GM19328 (cell line): ENCODE data around the gene FAM168A.
"Not testable (repeated sequence)": the region's sequence is repeated elsewhere in the genome, so short reads cannot be mapped to it uniquely, and the experiment has no call there.

Experiments used
- ATAC-seq: cut with Tn5 transposase; IDR thresholded peaks from one replicate; pipeline ENCODE4 v1.9.1; 2021; ENCODE audit warnings: mild to moderate bottlenecking, moderate library complexity; ENCODE audit not compliant: unreplicated experiment

FAM168A gene

GRCh38 chr11:73596547-73596946 lies 1.4 kb downstream of the FAM168A start:
- no peak for ATAC-seq

- no peak for ATAC-seq
Observed at GRCh38 chr11:73592640-73593039, 5.3 kb downstream of the FAM168A start.

GRCh38 chr11:73591743-73592142 lies 6.2 kb downstream of the FAM168A start:
- no peak for ATAC-seq

GRCh38 chr11:73590991-73591390 lies 6.9 kb downstream of the FAM168A start:
- ATAC-seq = no peak

GRCh38 chr11:73586791-73587190 lies 11.1 kb downstream of the FAM168A start:
- no peak for ATAC-seq

- no peak for ATAC-seq
Observed at GRCh38 chr11:73585834-73586575, 11.9 kb downstream of the FAM168A start.

GRCh38 chr11:73584831-73585230 lies 13.1 kb downstream of the FAM168A start:
- no peak for ATAC-seq

- no peak for ATAC-seq
Observed at GRCh38 chr11:73582653-73583052, 15.3 kb downstream of the FAM168A start.

GRCh38 chr11:73580749-73581148 lies 17.2 kb downstream of the FAM168A start:
- not testable (repeated sequence) for ATAC-seq

- ATAC-seq = no peak
Observed at GRCh38 chr11:73579641-73580434, 18.1 kb downstream of the FAM168A start.

GRCh38 chr11:73578592-73579185 lies 19.2 kb downstream of the FAM168A start:
- no peak for ATAC-seq

- ATAC-seq = no peak
Observed at GRCh38 chr11:73577496-73577917, 20.4 kb downstream of the FAM168A start.

- ATAC-seq = no peak
Observed at GRCh38 chr11:73576185-73576614, 21.7 kb downstream of the FAM168A start.

GRCh38 chr11:73571982-73572381 lies 25.9 kb downstream of the FAM168A start:
- not testable (repeated sequence) for ATAC-seq

- no peak for ATAC-seq
Observed at GRCh38 chr11:73570415-73571114, 27.3 kb downstream of the FAM168A start.

GRCh38 chr11:73566977-73567755 lies 30.7 kb downstream of the FAM168A start:
- ATAC-seq = no peak

- no peak for ATAC-seq
Observed at GRCh38 chr11:73566422-73566821, 31.5 kb downstream of the FAM168A start.

- no peak for ATAC-seq
Observed at GRCh38 chr11:73565804-73566203, 32.1 kb downstream of the FAM168A start.

GRCh38 chr11:73564903-73565302 lies 33.0 kb downstream of the FAM168A start:
- no peak for ATAC-seq

GRCh38 chr11:73563539-73564200 lies 34.2 kb downstream of the FAM168A start:
- ATAC-seq = no peak
